NCI-H82 treated with DMSO at 0.1 percent for 48 hours (cell line): ENCODE measurements around the gene FYCO1.
"Not testable (repeated sequence)": the region's sequence is repeated elsewhere in the genome, so short reads cannot be mapped to it uniquely, and the experiment has no call there.

Experiments used
- DNase-seq: peaks from one replicate; lab custom pipeline; 2025; ENCODE audit not compliant: unreplicated experiment; lab: John Stamatoyannopoulos, UW

FYCO1 gene

GRCh38 chr3:46010519-46011113 lies 15.0 kb upstream of the FYCO1 start:
- DNase-seq, result no peak

DNA sequence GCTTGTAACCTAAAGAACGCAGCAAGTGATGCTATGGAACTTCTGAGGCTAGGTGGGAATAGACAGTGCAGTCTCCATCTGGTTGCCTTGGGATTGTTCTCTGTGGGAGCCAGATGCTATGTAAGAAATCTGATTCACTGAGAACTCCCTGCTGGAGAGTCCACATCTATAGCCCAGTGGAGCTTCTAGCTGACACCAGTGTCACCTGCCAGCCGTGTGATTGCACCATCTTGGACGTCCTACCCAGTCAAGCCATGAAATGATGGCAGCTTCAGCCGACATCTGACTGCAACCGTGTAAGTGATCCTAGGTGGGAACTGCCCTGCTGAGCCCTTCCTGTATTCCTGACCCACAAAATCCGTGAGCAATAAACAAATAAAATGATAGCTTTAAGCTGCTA lies 12.4 kb upstream of the FYCO1 start:
- no peak for DNase-seq

DNA sequence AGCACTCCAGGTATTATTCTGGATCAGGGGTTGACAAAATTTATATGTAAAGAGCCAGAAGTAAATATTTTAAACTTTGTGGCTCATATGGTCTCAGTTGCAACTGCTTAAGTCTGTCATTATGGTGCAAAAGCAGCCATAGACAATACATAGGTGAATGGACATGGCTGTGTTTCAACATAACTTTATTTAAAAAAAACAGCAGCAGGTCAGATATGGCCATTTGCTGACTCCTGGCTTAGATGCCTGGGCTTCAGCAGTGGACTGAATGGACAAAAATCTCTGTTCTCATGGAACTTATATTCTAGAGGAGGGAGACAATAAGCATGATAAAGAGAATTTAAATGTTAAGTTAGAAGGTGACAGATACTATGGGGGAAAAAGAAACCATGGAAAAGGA lies 11.7 kb upstream of the FYCO1 start:
- DNase-seq, result no peak

GRCh38 chr3:46006238-46007032 lies 10.8 kb upstream of the FYCO1 start:
- no peak for DNase-seq

DNA sequence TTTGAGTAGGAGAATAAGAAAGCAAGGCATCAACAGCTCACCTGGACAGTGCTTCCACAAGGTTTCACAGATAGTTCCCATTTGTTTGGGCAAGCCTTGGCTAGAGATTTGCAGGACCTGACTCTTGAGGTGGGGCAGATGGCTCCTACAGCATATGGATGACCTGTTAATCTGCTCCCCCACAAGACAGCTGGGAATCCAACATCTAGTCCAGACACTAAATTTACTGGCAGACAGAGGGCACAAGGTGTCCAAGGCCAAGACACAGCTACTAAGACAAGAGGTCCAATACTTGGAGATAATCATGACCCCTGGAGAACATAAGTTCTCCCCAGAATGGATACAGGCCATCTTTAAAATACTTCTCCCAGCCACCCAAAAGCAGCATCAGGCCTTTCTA lies 8.1 kb upstream of the FYCO1 start:
- peak; percentile 40 for DNase-seq

DNA sequence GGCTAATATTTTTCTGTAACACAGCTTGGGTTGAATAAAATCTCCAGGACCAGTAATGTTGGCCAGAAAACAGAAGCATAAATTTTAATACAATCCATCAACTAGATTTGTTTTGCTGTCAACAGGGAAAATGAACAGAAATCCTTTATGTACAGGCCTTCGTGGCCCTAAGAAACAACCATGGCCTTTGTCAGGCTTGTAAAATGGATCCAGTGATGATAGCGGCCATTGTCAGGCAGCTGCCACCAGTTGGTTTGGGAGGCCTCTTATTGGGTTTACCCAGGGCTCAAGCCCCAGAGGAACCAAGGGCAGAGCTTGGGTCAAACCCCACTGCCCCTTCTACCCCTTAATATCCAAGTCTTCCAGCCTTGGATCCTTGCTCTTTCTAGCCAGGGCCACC lies 5.6 kb upstream of the FYCO1 start:
- DNase-seq, result no peak

DNA sequence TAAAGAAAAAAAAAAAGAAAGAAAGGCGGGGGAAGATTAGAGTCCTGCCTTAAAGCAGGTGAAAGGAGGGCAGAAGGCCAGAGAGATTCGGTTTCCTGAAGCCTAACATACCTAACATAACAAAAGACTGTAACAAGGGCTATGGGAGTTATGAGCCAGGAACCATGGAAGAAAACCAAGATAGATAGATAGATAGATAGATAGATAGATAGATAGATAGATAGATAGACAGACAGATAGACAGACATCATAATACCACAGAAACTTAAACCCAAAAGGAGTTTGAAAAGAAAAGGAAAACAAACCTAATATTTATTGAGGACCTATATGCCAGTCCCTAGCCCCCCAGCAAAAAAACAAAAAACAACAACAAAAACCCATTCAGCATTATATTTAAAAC lies 2.3 kb upstream of the FYCO1 start:
- no peak for DNase-seq

DNA sequence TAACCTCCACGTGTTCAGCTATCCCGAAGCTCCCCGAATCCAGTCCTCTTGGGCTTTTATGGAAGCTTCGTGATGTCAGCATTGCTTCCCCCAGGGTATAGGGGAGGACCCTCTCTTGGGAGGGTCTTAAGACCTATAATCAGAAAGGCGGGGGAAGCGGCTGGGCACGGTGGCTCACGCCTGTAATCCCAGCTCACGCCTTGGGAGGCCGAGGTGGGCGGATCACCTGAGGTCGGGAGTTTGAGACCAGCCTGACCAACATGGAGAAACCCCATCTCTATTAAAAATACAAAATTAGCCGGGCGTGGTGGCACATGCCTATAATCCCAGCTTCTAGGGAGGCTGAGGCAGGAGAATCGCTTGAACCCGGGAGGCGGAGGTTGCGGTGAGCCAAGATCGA lies 1.9 kb upstream of the FYCO1 start:
- not testable (repeated sequence) for DNase-seq

DNA sequence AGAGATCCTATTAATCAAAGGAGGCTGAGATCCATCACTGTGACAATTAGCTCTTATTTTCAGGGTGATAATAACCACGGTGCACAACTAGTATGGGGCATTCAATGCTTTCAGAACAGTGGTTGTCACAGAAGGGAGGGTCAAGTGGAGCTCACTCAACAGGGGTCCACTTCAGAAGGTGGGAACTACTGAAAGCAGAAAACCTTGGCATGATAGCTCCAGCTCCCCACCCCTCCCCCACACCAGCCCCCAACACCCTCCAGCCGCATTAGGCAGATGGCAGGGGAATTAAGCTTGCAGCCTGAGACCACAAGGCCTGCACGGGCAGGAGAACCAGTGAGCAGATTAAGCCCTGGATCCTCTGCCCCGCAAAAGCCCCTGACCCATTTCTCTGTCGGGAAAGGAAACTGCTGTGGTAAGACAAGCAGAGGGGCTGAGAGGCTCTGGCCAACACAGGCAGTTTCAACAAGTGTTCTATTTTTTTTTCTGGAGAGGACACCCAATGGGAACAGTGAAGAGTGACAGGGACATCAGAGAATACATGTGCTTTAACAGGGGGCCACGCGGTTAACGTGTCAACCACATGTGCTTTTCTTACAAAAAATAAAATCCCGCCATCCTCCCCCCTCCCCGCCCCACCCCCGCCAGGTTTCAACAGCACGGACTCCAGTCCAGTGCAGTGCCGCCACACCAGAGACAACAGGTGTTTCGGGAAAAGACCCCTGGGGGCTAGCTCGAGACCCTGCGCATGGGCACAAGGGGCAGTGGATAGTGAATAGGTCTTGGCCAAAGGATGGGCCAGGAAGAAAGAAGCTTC lies 997 bp downstream of the FYCO1 start:
- DNase-seq, result peak; percentile 87

GRCh38 chr3:45993421-45994027 lies 2.1 kb downstream of the FYCO1 start:
- DNase-seq, result no peak

DNA sequence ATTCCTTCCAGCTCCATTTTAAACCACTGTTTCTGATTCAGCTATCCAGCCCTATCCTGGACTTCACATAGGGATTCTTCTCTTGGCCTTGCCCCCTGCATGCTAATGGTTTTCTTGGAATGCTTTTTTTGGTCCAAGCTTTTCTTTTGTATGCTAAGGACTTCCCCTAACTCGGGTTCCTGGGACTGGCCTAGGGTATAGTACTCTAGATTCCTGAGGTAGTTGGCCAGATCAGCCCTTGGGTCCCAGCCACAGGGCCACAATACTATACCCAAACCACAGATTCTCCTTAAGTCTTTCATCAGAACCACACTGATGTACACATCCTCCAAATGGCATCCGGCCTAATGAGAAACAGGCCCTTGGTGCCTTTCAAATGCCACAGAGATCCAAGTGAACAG lies 2.8 kb downstream of the FYCO1 start:
- no peak for DNase-seq

- no peak for DNase-seq
These were observed 3.4 kb downstream of the FYCO1 start for GRCh38 chr3:45992133-45992729.

DNA sequence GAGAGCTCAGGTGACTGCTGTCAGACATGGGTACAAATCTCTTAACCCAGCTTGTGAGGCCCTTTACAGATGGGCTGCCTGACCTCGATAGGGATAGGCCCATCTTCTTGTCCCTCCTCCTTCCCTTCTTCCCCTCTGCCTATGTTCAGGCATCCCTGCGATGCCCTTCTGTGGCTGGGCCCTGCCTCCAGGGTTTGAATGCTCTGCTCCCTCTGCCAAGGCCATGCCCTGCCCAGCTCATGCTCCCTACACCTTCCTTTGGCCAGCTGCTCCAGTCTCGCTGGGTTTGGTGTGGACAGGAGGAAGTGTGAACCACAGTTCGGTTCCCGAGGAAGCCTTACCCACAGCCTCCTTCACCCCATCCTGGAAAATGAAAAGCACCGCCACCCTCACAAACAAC lies 4.3 kb downstream of the FYCO1 start:
- DNase-seq, result no peak

- no peak for DNase-seq
These were observed 5.4 kb downstream of the FYCO1 start for GRCh38 chr3:45990181-45990580.

DNA sequence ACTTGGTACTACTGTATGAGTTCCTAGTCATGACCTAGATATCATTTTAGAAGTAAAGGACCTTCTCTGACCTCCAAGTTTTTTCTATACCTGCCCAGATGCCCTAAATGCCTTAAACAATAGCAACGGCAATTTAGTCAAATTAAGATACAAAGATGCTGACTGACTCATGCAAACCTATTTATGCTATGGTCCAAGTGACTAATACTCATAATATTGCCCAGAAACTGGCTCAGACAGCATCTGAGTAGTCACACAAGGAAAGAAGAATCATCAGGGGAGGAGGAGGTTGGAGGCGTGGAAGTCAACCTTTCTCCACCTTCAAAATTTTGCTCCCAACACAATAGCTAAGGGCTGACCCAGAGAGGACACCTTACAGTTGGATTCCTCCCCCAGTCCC lies 6.8 kb downstream of the FYCO1 start:
- no peak for DNase-seq

GRCh38 chr3:45988362-45988761 lies 7.3 kb downstream of the FYCO1 start:
- no peak for DNase-seq

DNA sequence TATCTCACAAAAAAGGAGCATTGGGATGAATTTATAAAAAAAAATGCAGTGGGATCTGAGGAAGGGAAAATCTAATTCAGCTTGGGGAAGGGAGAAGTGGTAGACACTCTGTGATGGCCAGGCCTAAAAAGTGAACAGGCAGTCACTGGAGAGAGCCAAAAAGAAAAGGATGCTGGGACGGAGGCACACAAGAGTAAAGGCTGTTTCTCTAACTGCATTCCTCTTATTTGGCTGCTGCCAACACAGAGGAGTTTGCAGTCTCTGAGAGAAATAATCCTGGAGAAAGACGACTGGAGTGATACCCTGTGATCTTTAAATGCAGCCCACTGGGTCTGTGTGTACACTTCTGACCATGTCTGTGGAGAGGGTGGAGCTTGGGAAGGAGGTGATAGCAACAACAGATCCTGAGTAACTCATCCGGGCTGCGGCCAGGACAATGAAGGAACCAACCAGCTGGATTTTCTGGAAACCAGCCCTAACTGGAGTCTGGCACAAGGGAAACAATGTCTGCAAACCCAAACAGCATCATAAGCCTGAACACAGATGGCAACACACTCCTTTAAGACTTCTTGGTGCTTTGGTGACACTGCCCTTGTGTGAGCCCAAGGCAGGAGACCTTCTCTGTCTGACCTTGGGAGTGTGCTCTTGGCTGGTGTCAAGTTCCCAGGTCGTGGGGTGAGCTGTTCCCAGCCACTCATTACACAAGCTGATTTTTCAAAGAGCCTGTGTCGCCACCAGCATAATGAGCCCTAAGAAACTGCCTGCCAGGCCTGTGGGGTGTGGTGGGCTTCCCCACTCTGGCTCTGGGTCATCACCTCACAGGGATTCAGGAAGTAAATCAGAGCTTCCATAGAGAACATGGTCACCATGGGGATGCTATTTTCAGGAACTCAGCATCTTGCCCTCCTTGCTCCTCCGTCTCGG lies 8.0 kb downstream of the FYCO1 start:
- DNase-seq, result no peak

DNA sequence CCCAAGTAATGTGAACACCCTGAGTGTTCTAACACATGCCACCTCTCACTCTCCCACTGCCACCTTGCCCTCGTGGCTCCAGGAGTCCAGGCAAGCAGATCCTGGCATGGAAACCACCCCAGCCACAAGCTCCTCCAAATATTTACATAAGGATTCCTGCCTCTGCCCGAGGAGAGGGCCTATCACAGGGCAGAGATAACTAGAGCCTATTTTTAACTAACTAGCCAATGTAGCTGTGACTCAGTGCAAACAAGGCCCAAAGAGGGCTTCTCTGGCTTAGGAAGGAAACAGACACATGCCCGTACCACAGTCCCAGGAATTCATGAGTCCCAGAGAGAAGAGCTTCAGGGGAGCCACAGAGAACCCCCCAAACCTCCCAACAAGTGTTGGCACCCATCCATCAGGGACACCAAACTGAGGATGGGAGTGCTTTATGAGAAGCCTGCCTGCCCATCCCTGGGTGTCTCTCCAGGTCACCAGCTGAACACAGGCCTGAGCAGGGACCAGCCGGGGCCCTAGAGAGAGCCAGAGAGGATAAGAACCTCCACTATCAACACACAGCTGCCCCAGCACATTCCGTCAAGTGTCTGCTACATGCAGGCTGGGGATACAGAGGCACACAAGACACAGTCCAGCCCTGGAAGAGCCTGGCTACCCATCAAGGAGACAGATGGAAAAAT lies 9.2 kb downstream of the FYCO1 start:
- no peak for DNase-seq

- DNase-seq, result no peak
These were observed 9.9 kb downstream of the FYCO1 start for GRCh38 chr3:45985532-45986302.
